MM.1S (cell line): ENCODE measurements around the gene PARVB.

Experiments used
- CTCF ChIP-seq: fragments of 300-600 bp; sonication (generic); IDR thresholded peaks from 2 replicates; pipeline ENCODE4 v1.5.1; 2016; ENCODE audit warnings: antibody characterized with exemption, low read length, mixed read lengths
- EZH2 ChIP-seq: fragments of 300-600 bp; sonication (generic); optimal IDR thresholded peaks from 2 replicates; pipeline ENCODE3; 2017; ENCODE audit warnings: low read depth, mild to moderate bottlenecking, antibody characterized with exemption, low read length, mixed read lengths
- EZH2phosphoT487 ChIP-seq: fragments of 300-600 bp; sonication (generic); IDR thresholded peaks from 2 replicates; pipeline ENCODE4 v1.6.1; 2018; ENCODE audit warnings: antibody characterized with exemption, low read length

GRCh38 chr22:43990044-43990443, 34.1 kb upstream of the PARVB start:
- TF ChIP-seq EZH2 (no peak), CTCF (no peak), EZH2phosphoT487 (no peak)
